ENCODE results near the gene RNF224. TPM values are rescaled to one million over a fixed set of nuclear protein-coding genes. Genes with fewer than 3 reads are reported as not detected.
A peak's percentile ranks its signal among the peaks of the same experiment; 100 is the strongest.

The RNF224 gene
- total and polyA plus RNA-seq, 2 of the 13 experiments (the other 11 are each of a cell fraction or from before 2014, with no cell fraction given): 0.09 TPM; not detected in 1

DNA sequence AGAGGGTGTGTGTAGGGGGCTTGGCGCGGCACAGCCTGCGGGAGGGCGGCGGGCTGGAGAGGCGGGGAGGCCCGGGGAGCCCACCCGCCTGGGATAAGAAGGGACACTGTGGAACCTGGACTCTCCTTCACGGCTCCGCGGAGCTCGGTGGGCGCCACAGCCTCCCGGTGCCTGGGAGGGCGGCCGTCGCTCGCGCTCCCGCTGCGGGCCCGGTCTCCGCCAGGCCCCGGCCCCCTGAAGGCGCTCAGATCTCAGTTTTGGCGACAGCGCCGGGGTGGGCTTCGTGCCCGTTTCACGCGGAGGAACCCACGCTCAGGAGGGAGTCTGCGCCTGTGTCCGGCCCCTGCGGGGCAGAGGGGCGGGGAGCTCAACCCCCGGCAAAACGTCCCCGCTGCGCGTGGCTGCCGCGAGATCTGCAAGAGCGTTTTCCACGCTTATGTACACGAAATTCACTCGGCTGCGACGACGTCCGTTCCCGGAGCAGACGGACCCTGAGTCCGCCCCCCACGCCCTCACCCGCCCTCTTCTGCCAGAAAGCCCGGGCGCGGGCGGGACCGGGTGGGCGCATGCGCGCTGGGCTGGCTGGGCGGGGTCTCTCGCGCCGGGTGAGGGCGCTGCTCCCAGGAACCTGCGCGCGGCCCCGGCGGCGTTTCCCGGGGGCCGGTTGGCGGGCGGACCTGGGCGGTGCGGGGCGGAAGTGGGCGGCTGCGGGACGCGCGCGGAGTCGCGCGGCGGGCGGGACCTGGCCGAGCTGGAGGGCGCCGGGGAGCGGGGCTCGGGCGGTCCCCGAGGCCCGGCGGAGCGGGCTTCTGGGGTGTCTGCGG lies 27.5 kb downstream of the RNF224 start, which contains the start of gene NELFB (continued):
- TF ChIP-seq IRF1 (CRISPR knock-in tag; IDR thresholded peaks at IDR 0.05; ENCODE audit: low read depth): no peak
- peak; percentile 96 for TF ChIP-seq SP4 (CRISPR knock-in tag; IDR thresholded peaks at IDR 0.05)
- no peak for TF ChIP-seq FOXM1 (CRISPR knock-in tag; IDR thresholded peaks at IDR 0.05)
- 0 out of 2 replicates have a peak, but pooled peaks have one; percentile 36 for TF ChIP-seq ZBTB43 (CRISPR knock-in tag; conservative IDR thresholded peaks at IDR 0.05)
- no peak for TF ChIP-seq SCMH1 (CRISPR knock-in tag; IDR thresholded peaks at IDR 0.05; ENCODE audit: borderline replicate concordance)
- no peak for TF ChIP-seq SNAPC4 (CRISPR knock-in tag; IDR thresholded peaks at IDR 0.05)
- no peak for TF ChIP-seq TSC22D2 (CRISPR knock-in tag; IDR thresholded peaks at IDR 0.05; ENCODE audit: borderline replicate concordance)
- peak; percentile 54 for TF ChIP-seq SPEN (CRISPR knock-in tag; IDR thresholded peaks at IDR 0.05; ENCODE audit: low read depth)
- TF ChIP-seq TBX2 (CRISPR knock-in tag; IDR thresholded peaks at IDR 0.05; ENCODE audit: borderline replicate concordance): no peak
- TF ChIP-seq HOXA5 (CRISPR knock-in tag; IDR thresholded peaks at IDR 0.05): peak; percentile 52; the same call in 1 of the 2 replicates
- TF ChIP-seq PHF8 (CRISPR knock-in tag; IDR thresholded peaks at IDR 0.05): peak; percentile 23; the same call in 1 of the 2 replicates
- TF ChIP-seq ZNF430 (CRISPR knock-in tag; IDR thresholded peaks at IDR 0.05): peak; percentile 87
- TF ChIP-seq CBFB (CRISPR knock-in tag; IDR thresholded peaks at IDR 0.05): no peak; the same call in 1 of the 2 replicates
- TF ChIP-seq XBP1 (CRISPR knock-in tag; IDR thresholded peaks at IDR 0.05): no peak
- no peak for TF ChIP-seq NAIF1 (CRISPR knock-in tag; IDR thresholded peaks at IDR 0.05; ENCODE audit: borderline replicate concordance)
- TF ChIP-seq ZFP36L2 (CRISPR knock-in tag; IDR thresholded peaks at IDR 0.05): no peak
- TF ChIP-seq ZNF607 (CRISPR knock-in tag; IDR thresholded peaks at IDR 0.05; ENCODE audit: borderline replicate concordance): peak; percentile 21; the same call in 1 of the 2 replicates
- peak; percentile 45; the same call in 1 of the 2 replicates for TF ChIP-seq CAMTA2 (CRISPR knock-in tag; IDR thresholded peaks at IDR 0.05; ENCODE audit: borderline replicate concordance)
